Ovary (tissue), 3 donors: ENCODE results near the gene GPRIN2.
"Not testable (repeated sequence)": the region's sequence is repeated elsewhere in the genome, so short reads cannot be mapped to it uniquely, and the experiment has no call there.

Source experiments
- EP300 ChIP-seq: sonication (generic); formaldehyde crosslinking; IDR thresholded peaks from one replicate; pipeline ENCODE4 v1.6.1; 2017; ENCODE audit warnings: antibody characterized with exemption
- POLR2A ChIP-seq: fragments of 450-650 bp; IDR thresholded peaks from one replicate; pipeline ENCODE4 v1.6.1; 2017; ENCODE audit warnings: antibody characterized with exemption, mild to moderate bottlenecking, moderate library complexity
- TF ChIP-seq, protein P1 (sequence below), 3 donors: fragments of 450-650 bp in 2 of 3; fragments of 200-600 bp in 1 of 3; IDR thresholded peaks; one replicate each; pipeline versions ENCODE4 v1.5.1 to v1.8.0; 2016 to 2022; ENCODE audit warnings: antibody characterized with exemption in 3 of 3, mild to moderate bottlenecking in 1 of 3
- donor health status: DM: no; HTN: no; CAD: no.

GRCh38 chr10:46588221-46588620 lies 31.8 kb upstream of the GPRIN2 start:
- not testable (repeated sequence) for TF ChIP-seq EP300, POLR2A
- TF ChIP-seq, protein P1, sequence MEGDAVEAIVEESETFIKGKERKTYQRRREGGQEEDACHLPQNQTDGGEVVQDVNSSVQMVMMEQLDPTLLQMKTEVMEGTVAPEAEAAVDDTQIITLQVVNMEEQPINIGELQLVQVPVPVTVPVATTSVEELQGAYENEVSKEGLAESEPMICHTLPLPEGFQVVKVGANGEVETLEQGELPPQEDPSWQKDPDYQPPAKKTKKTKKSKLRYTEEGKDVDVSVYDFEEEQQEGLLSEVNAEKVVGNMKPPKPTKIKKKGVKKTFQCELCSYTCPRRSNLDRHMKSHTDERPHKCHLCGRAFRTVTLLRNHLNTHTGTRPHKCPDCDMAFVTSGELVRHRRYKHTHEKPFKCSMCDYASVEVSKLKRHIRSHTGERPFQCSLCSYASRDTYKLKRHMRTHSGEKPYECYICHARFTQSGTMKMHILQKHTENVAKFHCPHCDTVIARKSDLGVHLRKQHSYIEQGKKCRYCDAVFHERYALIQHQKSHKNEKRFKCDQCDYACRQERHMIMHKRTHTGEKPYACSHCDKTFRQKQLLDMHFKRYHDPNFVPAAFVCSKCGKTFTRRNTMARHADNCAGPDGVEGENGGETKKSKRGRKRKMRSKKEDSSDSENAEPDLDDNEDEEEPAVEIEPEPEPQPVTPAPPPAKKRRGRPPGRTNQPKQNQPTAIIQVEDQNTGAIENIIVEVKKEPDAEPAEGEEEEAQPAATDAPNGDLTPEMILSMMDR (IDR thresholded peaks at IDR 0.05) = not testable (repeated sequence)
